Endothelial cell of umbilical vein (primary cell): ENCODE data around the gene SYT17. TPM values are rescaled to one million over a fixed set of nuclear protein-coding genes. Genes with fewer than 3 reads are reported as not detected.

Experiments used
- BruUV-seq: library from RNA; stranded (reverse); fragments of 400-500 nt; replicated peaks from 2 replicates; lab custom pipeline; 2021; lab: Mats Ljungman, UMichigan
- CTCF ChIA-PET: fragments of 300-600, 350-600 bp; sonication (Branson Sonifier 250); formaldehyde crosslinking; loops from one replicate; lab custom pipeline; 2021; ENCODE audit warnings: antibody characterized with exemption, inconsistent platforms; lab: Charles Lee
- POLR2A ChIA-PET: fragments of 300-600, 350-600 bp; sonication (Branson Sonifier 250); formaldehyde crosslinking; loops from one replicate; lab custom pipeline; 2021; ENCODE audit warnings: antibody characterized with exemption, inconsistent platforms; lab: Charles Lee
- DNase-seq: peaks from one replicate; pipeline ENCODE4 v3.0.0-alpha.2; 2011; ENCODE audit warnings: low read depth, low spot score
- FAIRE-seq: peaks from 2 replicates; lab custom pipeline; 2011; peaks lifted over from hg19 to GRCh38; lab: Jason Lieb, UNC
- H2AFZ ChIP-seq: 2 replicates; pipeline ENCODE4 v1.6.0; 2012; ENCODE audit warnings: low read depth, low read length, control low read depth, inconsistent platforms
- H3K27ac ChIP-seq: 2 replicates; pipeline ENCODE4 v1.5.1; 2011; ENCODE audit warnings: low read depth, mild to moderate bottlenecking, control low read depth, low read length, moderate library complexity; ENCODE audit not compliant: insufficient read depth
- H3K27me3 ChIP-seq, 2 experiments: 2 replicates each; pipeline versions ENCODE4 v1.6.0 to v1.6.1; 2011; ENCODE audit warnings: low read length in 2 of 2, mixed read lengths in 1 of 2; ENCODE audit not compliant: control insufficient read depth in 2 of 2, insufficient read depth in 2 of 2
- H3K36me3 ChIP-seq, 2 experiments: 2 replicates in 1 of 2; 3 replicates in 1 of 2; pipeline ENCODE4 v1.5.1; 2011; ENCODE audit warnings: low read length in 2 of 2, mild to moderate bottlenecking in 1 of 2, moderate library complexity in 1 of 2; ENCODE audit not compliant: control insufficient read depth in 2 of 2, insufficient read depth in 2 of 2; ENCODE audit errors: extremely low read depth in 1 of 2
- H3K4me1 ChIP-seq: 3 replicates; pipeline ENCODE4 v1.5.1; 2011; ENCODE audit warnings: mild to moderate bottlenecking, low read length; ENCODE audit not compliant: control insufficient read depth, insufficient read depth; ENCODE audit errors: extremely low read depth
- H3K4me2 ChIP-seq: 2 replicates; pipeline ENCODE4 v1.6.1; 2011; ENCODE audit warnings: low read length, control low read depth, mixed read lengths; ENCODE audit not compliant: insufficient read depth
- H3K4me3 ChIP-seq, 3 experiments: fragments of 200-600 bp in 1 of 3; sonication (generic), shearing (Covaris generic) in 1 of 3; replicated peaks in 1 of 3; 2 replicates each; pipeline ENCODE4 v1.5.1; 2011 to 2016; ENCODE audit warnings: control low read depth in 3 of 3, low read length in 3 of 3, mild to moderate bottlenecking in 2 of 3, inconsistent platforms in 1 of 3, low read depth in 1 of 3, moderate library complexity in 1 of 3; ENCODE audit not compliant: insufficient read depth in 1 of 3
- H3K79me2 ChIP-seq: 2 replicates; pipeline ENCODE4 v1.6.0; 2012; ENCODE audit warnings: low read length, inconsistent platforms; ENCODE audit not compliant: control insufficient read depth, insufficient read depth
- H3K9ac ChIP-seq: replicated peaks from 2 replicates; pipeline ENCODE3; 2011; ENCODE audit warnings: low read length, control low read depth; ENCODE audit not compliant: insufficient read depth; ENCODE audit errors: extremely low read depth
- H3K9me1 ChIP-seq: replicated peaks from 3 replicates; pipeline ENCODE4 v1.6.0; 2011; ENCODE audit warnings: mild to moderate bottlenecking, low read length; ENCODE audit not compliant: control insufficient read depth, insufficient read depth; ENCODE audit errors: extremely low read depth
- H3K9me3 ChIP-seq: replicated peaks from 2 replicates; pipeline ENCODE4 v1.5.1; 2012; ENCODE audit warnings: low read length, inconsistent platforms; ENCODE audit not compliant: control insufficient read depth, insufficient read depth
- H4K20me1 ChIP-seq: replicated peaks from 2 replicates; pipeline ENCODE3; 2011; ENCODE audit warnings: mild to moderate bottlenecking, low read length; ENCODE audit not compliant: control insufficient read depth, insufficient read depth; ENCODE audit errors: extremely low read depth
- CTCF ChIP-seq, 2 donors: IDR thresholded peaks; 1 replicate in 1 of 2; 2 replicates in 1 of 2; pipeline ENCODE4 v1.5.1; 2011; ENCODE audit warnings: low read length in 2 of 2, mild to moderate bottlenecking in 2 of 2, moderate library complexity in 2 of 2, control low read depth in 1 of 2, inconsistent platforms in 1 of 2, low read depth in 1 of 2; ENCODE audit not compliant: insufficient read depth in 1 of 2; ENCODE audit errors: extremely low read depth in 1 of 2
- EZH2 ChIP-seq: IDR thresholded peaks from 2 replicates; pipeline ENCODE4 v1.6.1; 2012; ENCODE audit warnings: borderline replicate concordance, low read depth, mild to moderate bottlenecking, moderate library complexity, low read length, inconsistent platforms; ENCODE audit not compliant: severe bottlenecking
- FOS ChIP-seq: IDR thresholded peaks from 2 replicates; pipeline ENCODE4 v1.6.1; 2011; ENCODE audit warnings: mild to moderate bottlenecking, low read length, moderate library complexity, borderline replicate concordance; ENCODE audit not compliant: insufficient read depth
- GATA2 ChIP-seq: IDR thresholded peaks from 2 replicates; pipeline ENCODE4 v1.7.0; 2011; ENCODE audit warnings: low read depth, mild to moderate bottlenecking, moderate library complexity, mixed read lengths, low read length; ENCODE audit not compliant: insufficient read length, insufficient read depth
- JUN ChIP-seq: IDR thresholded peaks from 2 replicates; pipeline ENCODE4 v1.6.1; 2011; ENCODE audit warnings: borderline replicate concordance, low read depth; ENCODE audit not compliant: insufficient read length, insufficient read depth
- MAX ChIP-seq: IDR thresholded peaks from 2 replicates; pipeline ENCODE4 v1.6.1; 2011; ENCODE audit not compliant: insufficient read depth, insufficient read length
- MYC ChIP-seq: IDR thresholded peaks from one replicate; pipeline ENCODE4 v1.6.1; 2011; ENCODE audit warnings: mild to moderate bottlenecking, low read depth, low read length
- POLR2A ChIP-seq: IDR thresholded peaks from 2 replicates; pipeline ENCODE4 v1.6.1; 2012; ENCODE audit warnings: low read depth, mild to moderate bottlenecking, control low read depth, low read length
- POLR2AphosphoS5 ChIP-seq: IDR thresholded peaks from 2 replicates; pipeline ENCODE4 v1.6.1; 2012; ENCODE audit warnings: low read depth, mild to moderate bottlenecking, control low read depth, low read length, moderate library complexity; ENCODE audit not compliant: insufficient read depth
- dilution Hi-C: fragments of 300-500 bp; cut with MboI; formaldehyde crosslinking; loops from one replicate; pipeline ENCODE4 v1.15.0; 2019; ENCODE audit warnings: low sequenced_read_pairs; ENCODE audit not compliant: extremely low pct_ligation_motif_present
- intact Hi-C: fragments of 100-400 bp; cut with micrococcal nuclease; formaldehyde crosslinking; loops from one replicate; pipeline ENCODE4 v1.10.0; 2022
- polyA plus RNA-seq, 4 experiments: library from polyadenylated mRNA; depleted of rRNA in 3 of 4; stranded (reverse) in 3 of 4; unstranded in 1 of 4; fragments of >200 nt; gene quantifications; 2 replicates each; pipeline versions ENCODE4 v1.2.1 to v1.2.3, GENCODE V29; 2011 to 2012; ENCODE audit warnings: missing spikeins in 1 of 4
- total RNA-seq: library from RNA; stranded (reverse); gene quantifications from 2 replicates; pipeline ENCODE4 v1.2.3, GENCODE V29; 2021

The SYT17 gene
- total and polyA plus RNA-seq, 2 donors (not counting 3 experiments of a cell fraction or from before 2014, with no cell fraction given): 1.9 to 4.2 TPM

GRCh38 chr16:19307587-19308241 lies 139.7 kb downstream of the SYT17 start:
- no peaks in the 10 kb centered on the region for H3K27me3 ChIP-seq
- TF ChIP-seq POLR2A (no peak), POLR2AphosphoS5 (no peak), FOS (no peak), JUN (no peak), EZH2 (no peak), MYC (no peak), MAX (no peak), GATA2 (no peak), CTCF (IDR thresholded peaks at IDR 0.05; ENCODE audit: extremely low read depth in 1 of 2, insufficient read depth in 1 of 2, low read depth in 1 of 2, low read length in 2 of 2) (no peak)
- no peak overlapping the region for H3K9ac ChIP-seq
- DNase-seq: no peak
- H3K4me3 ChIP-seq: no peak overlapping the region
- no peaks in the 10 kb centered on the region for H4K20me1 ChIP-seq
- H3K36me3 ChIP-seq: no peaks in the 10 kb centered on the region
- H3K4me1 ChIP-seq: no peaks in the 10 kb centered on the region
- FAIRE-seq: no peak
- H3K9me3 ChIP-seq: no peaks in the 10 kb centered on the region
- no peaks in the 10 kb centered on the region for H3K9me1 ChIP-seq
- H3K79me2 ChIP-seq: no peaks in the 10 kb centered on the region
- ChIA-PET POLR2A (no interaction called here), CTCF (no interaction called here)
- intact Hi-C loops (no loop called here), dilution Hi-C loops (no loop called here)
- BruUV-seq: no TSS peak
- H3K4me2 ChIP-seq: no peak overlapping the region
- H2AFZ ChIP-seq: no peak overlapping the region
- no peak overlapping the region for H3K27ac ChIP-seq
